ENCODE data around the gene MYOC.
"Not testable (repeated sequence)": the region's sequence is repeated elsewhere in the genome, so short reads cannot be mapped to it uniquely, and the experiment has no call there.

MYOC gene

DNA sequence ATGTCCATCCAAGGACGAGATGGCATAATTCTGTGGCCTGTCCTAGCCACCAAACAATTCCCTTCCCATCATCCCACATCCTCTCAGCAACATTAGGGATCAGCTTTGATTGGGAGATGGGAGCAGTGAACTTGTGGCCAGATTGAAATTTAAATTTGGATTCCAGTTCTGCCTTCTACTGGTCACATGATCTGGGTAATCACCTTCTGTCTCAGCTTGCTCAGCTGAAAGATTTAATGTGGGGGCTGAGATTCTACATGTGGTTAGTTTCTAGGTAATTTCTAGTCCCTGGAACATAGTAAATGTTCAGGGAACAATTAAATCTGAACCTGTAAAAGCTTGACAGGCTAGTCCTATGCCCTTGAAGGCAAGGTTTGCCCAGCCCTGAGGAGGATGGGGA is 27.3 kb downstream of the MYOC start:
- CTCF ChIA-PET: no interaction called here

GRCh38 chr1:171623651-171624331 is 28.7 kb downstream of the MYOC start:
- no peak overlapping the region for H3K27ac ChIP-seq (ENCODE audit: insufficient read depth in 1 of 2, low read depth in 1 of 2, low read length in 2 of 2, poor library complexity in 1 of 2, severe bottlenecking in 2 of 2)
- no peaks in the 10 kb centered on the region for H3K27me3 ChIP-seq (replicated peaks in 2 of 5; ENCODE audit: control insufficient read depth in 4 of 5, insufficient read depth in 5 of 5, low read length in 4 of 5)
- no peaks in the 10 kb centered on the region for H3K9me3 ChIP-seq (ENCODE audit: control extremely low read depth in 1 of 5, control insufficient read depth in 4 of 5, insufficient read depth in 2 of 5, low read depth in 1 of 5, low read length in 4 of 5)
- CTCF ChIA-PET: interaction anchor here (1.2 kb wide), 1 partner anchor 21 kb away, joined by 3 read pairs; no protein-coding TSS in a partner anchor
- H3K4me1 ChIP-seq (ENCODE audit: control extremely low read depth in 1 of 4, control insufficient read depth in 4 of 4, insufficient read depth in 4 of 4, low read length in 3 of 4): no peaks in the 10 kb centered on the region
- no peaks in the 10 kb centered on the region for H3K36me3 ChIP-seq (ENCODE audit: control insufficient read depth in 4 of 4, insufficient read depth in 4 of 4, low read length in 3 of 4)
- DNase-seq: no peak
- 94% methylated on average over 6 of the region's 9 CpGs for WGBS (ENCODE audit: insufficient coverage)
- H3K4me3 ChIP-seq (ENCODE audit: control insufficient read depth in 1 of 7, extremely low read depth in 1 of 7, insufficient read depth in 4 of 7, low read depth in 2 of 7, low read length in 6 of 7): no peak overlapping the region
- POLR2A ChIA-PET: no interaction called here

More for the DNA sequence above, 27.3 kb downstream of the MYOC start:
- no peaks in the 10 kb centered on the region for H3K27me3 ChIP-seq (replicated peaks in 2 of 5; ENCODE audit: control insufficient read depth in 4 of 5, insufficient read depth in 5 of 5, low read length in 4 of 5)
- H3K4me1 ChIP-seq (ENCODE audit: control extremely low read depth in 1 of 4, control insufficient read depth in 4 of 4, insufficient read depth in 4 of 4, low read length in 3 of 4): no peaks in the 10 kb centered on the region
- no CpG with 5 or more reads among the region's 1 CpG for WGBS (ENCODE audit: insufficient coverage)
- H3K36me3 ChIP-seq (ENCODE audit: control insufficient read depth in 4 of 4, insufficient read depth in 4 of 4, low read length in 3 of 4): no peaks in the 10 kb centered on the region
- no peak for DNase-seq
- no peak overlapping the region for H3K4me3 ChIP-seq (ENCODE audit: control insufficient read depth in 1 of 7, extremely low read depth in 1 of 7, insufficient read depth in 4 of 7, low read depth in 2 of 7, low read length in 6 of 7)
- H3K27ac ChIP-seq (ENCODE audit: insufficient read depth in 1 of 2, low read depth in 1 of 2, low read length in 2 of 2, poor library complexity in 1 of 2, severe bottlenecking in 2 of 2): no peak overlapping the region
- H3K9me3 ChIP-seq (ENCODE audit: control extremely low read depth in 1 of 5, control insufficient read depth in 4 of 5, insufficient read depth in 2 of 5, low read depth in 1 of 5, low read length in 4 of 5): no peaks in the 10 kb centered on the region
- POLR2A ChIA-PET: no interaction called here

- POLR2A ChIA-PET: no interaction called here
- H3K36me3 ChIP-seq (ENCODE audit: control insufficient read depth in 4 of 4, insufficient read depth in 4 of 4, low read length in 3 of 4): no peaks in the 10 kb centered on the region
- H3K9me3 ChIP-seq (ENCODE audit: control extremely low read depth in 1 of 5, control insufficient read depth in 4 of 5, insufficient read depth in 2 of 5, low read depth in 1 of 5, low read length in 4 of 5): no peaks in the 10 kb centered on the region
- no peaks in the 10 kb centered on the region for H3K4me1 ChIP-seq (ENCODE audit: control extremely low read depth in 1 of 4, control insufficient read depth in 4 of 4, insufficient read depth in 4 of 4, low read length in 3 of 4)
- DNase-seq: no peak
- H3K4me3 ChIP-seq (ENCODE audit: control insufficient read depth in 1 of 7, extremely low read depth in 1 of 7, insufficient read depth in 4 of 7, low read depth in 2 of 7, low read length in 6 of 7): no peak within 1 kb of the TSS
- no peaks in the 10 kb centered on the region for H3K27me3 ChIP-seq (replicated peaks in 2 of 5; ENCODE audit: control insufficient read depth in 4 of 5, insufficient read depth in 5 of 5, low read length in 4 of 5)
- CTCF ChIA-PET: interaction anchor here (1.1 kb wide), 1 partner anchor 24 kb away, joined by 3 read pairs; no protein-coding TSS in a partner anchor
- no peak within 1 kb of the TSS for H3K27ac ChIP-seq (ENCODE audit: insufficient read depth in 1 of 2, low read depth in 1 of 2, low read length in 2 of 2, poor library complexity in 1 of 2, severe bottlenecking in 2 of 2)
- WGBS (ENCODE audit: insufficient coverage): 91% methylated on average over 7 of the region's 7 CpGs
These were observed 30.4 kb downstream of the MYOC start, which contains the start of gene MYOCOS for GRCh38 chr1:171622152-171622462. TSS of gene MYOCOS (plus strand) at chr1:171622243. CDS start at chr1:171623884, 1,641 bp downstream.

GRCh38 chr1:171616586-171616985 is 35.9 kb downstream of the MYOC start:
- WGBS (ENCODE audit: insufficient coverage): 100% methylated on average over 1 of the region's 2 CpGs
- no peaks in the 10 kb centered on the region for H3K36me3 ChIP-seq (ENCODE audit: control insufficient read depth in 4 of 4, insufficient read depth in 4 of 4, low read length in 3 of 4)
- H3K4me1 ChIP-seq (ENCODE audit: control extremely low read depth in 1 of 4, control insufficient read depth in 4 of 4, insufficient read depth in 4 of 4, low read length in 3 of 4): no peaks in the 10 kb centered on the region
- peaks cover 0 to 3% (median 0%) of the 10 kb centered on the region in 5 experiments for H3K27me3 ChIP-seq (replicated peaks in 2 of 5; ENCODE audit: control insufficient read depth in 4 of 5, insufficient read depth in 5 of 5, low read length in 4 of 5)
- DNase-seq: no peak
- H3K9me3 ChIP-seq (ENCODE audit: control extremely low read depth in 1 of 5, control insufficient read depth in 4 of 5, insufficient read depth in 2 of 5, low read depth in 1 of 5, low read length in 4 of 5): no peaks in the 10 kb centered on the region
- no peak overlapping the region for H3K4me3 ChIP-seq (ENCODE audit: control insufficient read depth in 1 of 7, extremely low read depth in 1 of 7, insufficient read depth in 4 of 7, low read depth in 2 of 7, low read length in 6 of 7)
- no peak overlapping the region for H3K27ac ChIP-seq (ENCODE audit: insufficient read depth in 1 of 2, low read depth in 1 of 2, low read length in 2 of 2, poor library complexity in 1 of 2, severe bottlenecking in 2 of 2)
- CTCF ChIA-PET: no interaction called here
- POLR2A ChIA-PET: interaction anchor here (1.2 kb wide), 1 partner anchor 194 kb away, joined by 3 read pairs; no protein-coding TSS in a partner anchor

GRCh38 chr1:171615122-171615906 is 37.2 kb downstream of the MYOC start:
- CTCF ChIA-PET; H3K27ac ChIP-seq (ENCODE audit: insufficient read depth in 1 of 2, low read depth in 1 of 2, low read length in 2 of 2, poor library complexity in 1 of 2, severe bottlenecking in 2 of 2); H3K9me3 ChIP-seq (ENCODE audit: control extremely low read depth in 1 of 5, control insufficient read depth in 4 of 5, insufficient read depth in 2 of 5, low read depth in 1 of 5, low read length in 4 of 5); POLR2A ChIA-PET; H3K36me3 ChIP-seq (ENCODE audit: control insufficient read depth in 4 of 4, insufficient read depth in 4 of 4, low read length in 3 of 4); DNase-seq; H3K27me3 ChIP-seq (replicated peaks in 2 of 5; ENCODE audit: control insufficient read depth in 4 of 5, insufficient read depth in 5 of 5, low read length in 4 of 5); H3K4me3 ChIP-seq (ENCODE audit: control insufficient read depth in 1 of 7, extremely low read depth in 1 of 7, insufficient read depth in 4 of 7, low read depth in 2 of 7, low read length in 6 of 7); H3K4me1 ChIP-seq (ENCODE audit: control extremely low read depth in 1 of 4, control insufficient read depth in 4 of 4, insufficient read depth in 4 of 4, low read length in 3 of 4): not testable (repeated sequence)
- 96% methylated on average over 4 of the region's 14 CpGs for WGBS (ENCODE audit: insufficient coverage)

DNA sequence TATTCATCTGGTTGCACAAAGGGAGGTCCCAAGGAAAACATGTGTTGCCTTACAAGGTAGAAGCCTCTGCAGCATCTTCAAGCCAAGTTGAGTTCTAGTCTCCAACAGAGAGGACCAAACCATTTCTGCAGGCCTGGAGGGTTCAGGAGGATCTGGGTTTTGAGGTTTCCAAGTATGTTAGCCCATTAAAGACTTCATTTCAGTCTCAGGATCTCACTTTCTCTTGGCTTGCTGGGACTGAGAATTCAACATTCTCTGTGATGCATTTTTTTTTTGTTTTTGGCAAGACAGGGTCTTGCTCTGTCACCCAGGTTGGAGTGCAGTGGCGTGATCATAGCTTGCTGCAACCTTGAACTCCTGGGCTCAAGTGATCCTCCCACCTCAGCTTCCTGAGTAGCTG is 39.2 kb downstream of the MYOC start:
- Histone ChIP-seq H3K27me3 (replicated peaks in 2 of 5; ENCODE audit: control insufficient read depth in 4 of 5, insufficient read depth in 5 of 5, low read length in 4 of 5) (peaks cover 0 to 3% (median 0%) of the 10 kb centered on the region in 5 experiments), H3K4me3 (ENCODE audit: control insufficient read depth in 1 of 7, extremely low read depth in 1 of 7, insufficient read depth in 4 of 7, low read depth in 2 of 7, low read length in 6 of 7) (no peak overlapping the region), H3K36me3 (ENCODE audit: control insufficient read depth in 4 of 4, insufficient read depth in 4 of 4, low read length in 3 of 4) (no peaks in the 10 kb centered on the region), H3K27ac (ENCODE audit: insufficient read depth in 1 of 2, low read depth in 1 of 2, low read length in 2 of 2, poor library complexity in 1 of 2, severe bottlenecking in 2 of 2) (no peak overlapping the region), H3K4me1 (ENCODE audit: control extremely low read depth in 1 of 4, control insufficient read depth in 4 of 4, insufficient read depth in 4 of 4, low read length in 3 of 4) (no peaks in the 10 kb centered on the region), H3K9me3 (ENCODE audit: control extremely low read depth in 1 of 5, control insufficient read depth in 4 of 5, insufficient read depth in 2 of 5, low read depth in 1 of 5, low read length in 4 of 5) (no peaks in the 10 kb centered on the region)
- WGBS (ENCODE audit: insufficient coverage): 100% methylated on average over 1 of the region's 1 CpG
- ChIA-PET POLR2A (interaction anchor here (0.6 kb wide), 1 partner anchor 30 kb away, joined by 3 read pairs; no protein-coding TSS in a partner anchor), CTCF (no interaction called here)
- DNase-seq: no peak

DNA sequence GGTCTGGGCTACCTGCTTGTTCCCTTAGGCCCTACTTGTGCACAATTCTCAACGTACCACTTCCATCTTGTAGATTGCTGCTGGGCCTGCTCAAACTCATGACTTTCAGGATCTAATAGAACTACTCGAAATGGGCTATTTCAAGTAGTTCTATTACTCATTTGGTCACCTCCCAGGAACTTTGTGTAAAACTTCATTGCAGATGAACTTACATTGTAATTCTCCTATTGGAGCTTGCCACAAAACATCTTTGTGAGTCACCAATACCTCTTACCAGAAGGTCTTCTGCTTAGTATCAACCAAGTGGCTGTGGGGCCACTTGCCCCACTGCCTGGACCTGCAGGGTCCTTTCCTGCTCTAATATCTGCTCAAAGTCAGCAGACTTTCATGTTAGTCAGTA is 41.2 kb downstream of the MYOC start:
- no peaks in the 10 kb centered on the region for H3K4me1 ChIP-seq (ENCODE audit: control extremely low read depth in 1 of 4, control insufficient read depth in 4 of 4, insufficient read depth in 4 of 4, low read length in 3 of 4)
- H3K27ac ChIP-seq (ENCODE audit: insufficient read depth in 1 of 2, low read depth in 1 of 2, low read length in 2 of 2, poor library complexity in 1 of 2, severe bottlenecking in 2 of 2): no peak overlapping the region
- H3K36me3 ChIP-seq (ENCODE audit: control insufficient read depth in 4 of 4, insufficient read depth in 4 of 4, low read length in 3 of 4): no peaks in the 10 kb centered on the region
- H3K9me3 ChIP-seq (ENCODE audit: control extremely low read depth in 1 of 5, control insufficient read depth in 4 of 5, insufficient read depth in 2 of 5, low read depth in 1 of 5, low read length in 4 of 5): no peaks in the 10 kb centered on the region
- CTCF ChIA-PET: no interaction called here
- H3K4me3 ChIP-seq (ENCODE audit: control insufficient read depth in 1 of 7, extremely low read depth in 1 of 7, insufficient read depth in 4 of 7, low read depth in 2 of 7, low read length in 6 of 7): no peak overlapping the region
- POLR2A ChIA-PET: no interaction called here
- DNase-seq: no peak
- H3K27me3 ChIP-seq (replicated peaks in 2 of 5; ENCODE audit: control insufficient read depth in 4 of 5, insufficient read depth in 5 of 5, low read length in 4 of 5): no peaks in the 10 kb centered on the region
- WGBS (ENCODE audit: insufficient coverage): 100% methylated on average over 1 of the region's 2 CpGs

All from common myeloid progenitor, CD34-positive (primary cell).